ENCODE results near the gene HRAS. TPM values are rescaled to one million over a fixed set of nuclear protein-coding genes. Genes with fewer than 3 reads are reported as not detected.

The HRAS gene
- total and polyA plus RNA-seq, 2 of the 8 experiments (the other 6 are each of a cell fraction or from before 2014, with no cell fraction given), result 44.3 to 54.7 TPM

DNA sequence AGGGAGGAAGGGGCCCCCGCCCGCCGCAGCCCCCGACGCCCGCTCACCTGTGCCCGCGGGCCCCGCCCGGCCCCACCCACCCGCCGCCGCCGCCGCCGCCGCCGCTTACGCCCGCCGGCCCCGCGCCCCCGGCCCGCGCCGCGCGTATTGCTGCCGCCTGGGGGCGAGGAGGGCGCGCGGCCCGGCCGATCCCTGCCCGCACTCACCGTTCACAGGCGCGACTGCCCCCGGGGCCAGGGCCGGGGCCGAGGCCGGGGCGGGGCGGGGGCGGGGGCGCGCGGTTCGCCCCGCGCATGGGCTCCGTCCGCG, 212 bp downstream of the HRAS start (continued):
- no peak for TF ChIP-seq SIRT6 (IDR thresholded peaks at IDR 0.05; ENCODE audit: low read length)
- no peak for TF ChIP-seq SP2 (IDR thresholded peaks at IDR 0.05; ENCODE audit: low read length)
- no peak for TF ChIP-seq SUZ12 (IDR thresholded peaks at IDR 0.05; ENCODE audit: low read length)
- TF ChIP-seq RNF2 (IDR thresholded peaks at IDR 0.05; ENCODE audit: borderline replicate concordance, low read depth, low read length, missing control alignments, poor library complexity, severe bottlenecking), result no peak
- no peak for TF ChIP-seq CHD2 (IDR thresholded peaks at IDR 0.05; ENCODE audit: low read length)
- no peak for TF ChIP-seq RFX5 (IDR thresholded peaks at IDR 0.05; ENCODE audit: borderline replicate concordance, low read depth, low read length)

Data from H1 (cell line).